ENCODE data around the gene BEND6.

- TF ChIP-seq CTCF (IDR thresholded peaks at IDR 0.05) (no peak), POLR2AphosphoS5 (IDR thresholded peaks at IDR 0.05; ENCODE audit: low read depth, low read length) (no peak)
- TF ChIP-seq, protein P1, sequence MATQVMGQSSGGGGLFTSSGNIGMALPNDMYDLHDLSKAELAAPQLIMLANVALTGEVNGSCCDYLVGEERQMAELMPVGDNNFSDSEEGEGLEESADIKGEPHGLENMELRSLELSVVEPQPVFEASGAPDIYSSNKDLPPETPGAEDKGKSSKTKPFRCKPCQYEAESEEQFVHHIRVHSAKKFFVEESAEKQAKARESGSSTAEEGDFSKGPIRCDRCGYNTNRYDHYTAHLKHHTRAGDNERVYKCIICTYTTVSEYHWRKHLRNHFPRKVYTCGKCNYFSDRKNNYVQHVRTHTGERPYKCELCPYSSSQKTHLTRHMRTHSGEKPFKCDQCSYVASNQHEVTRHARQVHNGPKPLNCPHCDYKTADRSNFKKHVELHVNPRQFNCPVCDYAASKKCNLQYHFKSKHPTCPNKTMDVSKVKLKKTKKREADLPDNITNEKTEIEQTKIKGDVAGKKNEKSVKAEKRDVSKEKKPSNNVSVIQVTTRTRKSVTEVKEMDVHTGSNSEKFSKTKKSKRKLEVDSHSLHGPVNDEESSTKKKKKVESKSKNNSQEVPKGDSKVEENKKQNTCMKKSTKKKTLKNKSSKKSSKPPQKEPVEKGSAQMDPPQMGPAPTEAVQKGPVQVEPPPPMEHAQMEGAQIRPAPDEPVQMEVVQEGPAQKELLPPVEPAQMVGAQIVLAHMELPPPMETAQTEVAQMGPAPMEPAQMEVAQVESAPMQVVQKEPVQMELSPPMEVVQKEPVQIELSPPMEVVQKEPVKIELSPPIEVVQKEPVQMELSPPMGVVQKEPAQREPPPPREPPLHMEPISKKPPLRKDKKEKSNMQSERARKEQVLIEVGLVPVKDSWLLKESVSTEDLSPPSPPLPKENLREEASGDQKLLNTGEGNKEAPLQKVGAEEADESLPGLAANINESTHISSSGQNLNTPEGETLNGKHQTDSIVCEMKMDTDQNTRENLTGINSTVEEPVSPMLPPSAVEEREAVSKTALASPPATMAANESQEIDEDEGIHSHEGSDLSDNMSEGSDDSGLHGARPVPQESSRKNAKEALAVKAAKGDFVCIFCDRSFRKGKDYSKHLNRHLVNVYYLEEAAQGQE (IDR thresholded peaks at IDR 0.05; ENCODE audit: insufficient read depth in 1 of 2, low read depth in 2 of 2, low read length in 1 of 2): no peak
Measured at GRCh38 chr6:56959938-56960337, 5.0 kb downstream of the BEND6 start.
